Activated naive CD8-positive, alpha-beta T cell treated with anti-CD3 and anti-CD28 coated beads, Interleukin-2, amount 50 U/mL, for 24 hours (primary cell): Measurements from ENCODE around the gene CCDC178.
"Not testable (repeated sequence)": the region's sequence is repeated elsewhere in the genome, so short reads cannot be mapped to it uniquely, and the experiment has no call there.

Experiments used
- ATAC-seq: fragments of 150-1000 bp; cut with Tn5 transposase; one replicate; pipeline ENCODE4 v1.10.0; 2021
- DNase-seq: peaks from one replicate; pipeline ENCODE4 v3.0.0; 2021
- H3K27ac Mint-ChIP-seq: one replicate; pipeline ENCODE4 v1.8.0; 2021; ENCODE audit warnings: mild to moderate bottlenecking, mixed read lengths
- H3K27me3 Mint-ChIP-seq: one replicate; pipeline ENCODE4 v1.8.0; 2021; ENCODE audit warnings: mixed read lengths
- H3K36me3 Mint-ChIP-seq: one replicate; pipeline ENCODE4 v1.8.0; 2021; ENCODE audit warnings: low read depth, mixed read lengths
- H3K4me1 Mint-ChIP-seq: one replicate; pipeline ENCODE4 v1.8.0; 2021; ENCODE audit warnings: mixed read lengths
- H3K4me3 Mint-ChIP-seq: one replicate; pipeline ENCODE4 v1.8.0; 2021; ENCODE audit warnings: mild to moderate bottlenecking, moderate library complexity, mixed read lengths
- H3K9me3 Mint-ChIP-seq: one replicate; pipeline ENCODE4 v1.8.0; 2021; ENCODE audit warnings: mixed read lengths

Gene CCDC178

DNA sequence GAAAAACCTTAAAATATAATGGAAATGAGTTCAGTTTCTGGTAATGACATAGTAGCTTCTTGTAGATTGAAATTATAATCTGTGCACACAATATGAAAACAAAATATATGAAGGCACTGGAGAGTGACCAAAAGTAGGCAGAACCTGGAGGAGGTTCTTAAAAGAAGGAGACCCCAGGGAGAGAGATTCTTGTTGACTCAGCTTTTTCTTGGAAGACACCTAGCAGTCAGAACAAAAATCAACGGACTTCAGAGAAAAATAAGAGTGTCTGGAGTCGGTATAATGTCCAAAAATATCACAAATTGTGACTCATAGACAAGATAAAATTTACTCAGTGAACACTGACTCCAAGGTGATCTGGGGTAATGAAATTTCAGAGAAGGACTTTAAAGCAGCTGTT is 286.5 kb downstream of the CCDC178 start:
- no peak overlapping the region for H3K27ac Mint-ChIP-seq
- no peak for ATAC-seq
- H3K36me3 Mint-ChIP-seq: no peaks in the 10 kb centered on the region
- H3K9me3 Mint-ChIP-seq: peaks cover 12% of the 10 kb centered on the region
- DNase-seq: no peak
- H3K4me3 Mint-ChIP-seq: no peak overlapping the region
- no peaks in the 10 kb centered on the region for H3K27me3 Mint-ChIP-seq
- no peaks in the 10 kb centered on the region for H3K4me1 Mint-ChIP-seq

- no peaks in the 10 kb centered on the region for H3K27me3 Mint-ChIP-seq
- no peak overlapping the region for H3K4me3 Mint-ChIP-seq
- peaks cover 12% of the 10 kb centered on the region for H3K9me3 Mint-ChIP-seq
- no peaks in the 10 kb centered on the region for H3K36me3 Mint-ChIP-seq
- ATAC-seq: no peak
- no peaks in the 10 kb centered on the region for H3K4me1 Mint-ChIP-seq
- H3K27ac Mint-ChIP-seq: no peak overlapping the region
- no peak for DNase-seq
These were observed 288.1 kb downstream of the CCDC178 start for GRCh38 chr18:33152376-33152775.

GRCh38 chr18:33147811-33148210 is 292.7 kb downstream of the CCDC178 start:
- not testable (repeated sequence) for ATAC-seq, H3K4me1 Mint-ChIP-seq, H3K4me3 Mint-ChIP-seq, H3K36me3 Mint-ChIP-seq, DNase-seq, H3K27me3 Mint-ChIP-seq, H3K27ac Mint-ChIP-seq
- H3K9me3 Mint-ChIP-seq: peaks cover 12% of the 10 kb centered on the region

GRCh38 chr18:33146014-33146413 is 294.5 kb downstream of the CCDC178 start:
- no peaks in the 10 kb centered on the region for H3K36me3 Mint-ChIP-seq
- H3K9me3 Mint-ChIP-seq: peaks cover 13% of the 10 kb centered on the region
- no peaks in the 10 kb centered on the region for H3K4me1 Mint-ChIP-seq
- ATAC-seq (no peak), DNase-seq (no peak)
- no peaks in the 10 kb centered on the region for H3K27me3 Mint-ChIP-seq
- H3K4me3 Mint-ChIP-seq: no peak overlapping the region
- H3K27ac Mint-ChIP-seq: no peak overlapping the region

GRCh38 chr18:33135951-33136660 is 304.4 kb downstream of the CCDC178 start:
- Mint-ChIP-seq H3K36me3 (no peaks in the 10 kb centered on the region), H3K27me3 (no peaks in the 10 kb centered on the region), H3K4me3 (no peak overlapping the region), H3K27ac (no peak overlapping the region), H3K4me1 (no peaks in the 10 kb centered on the region), H3K9me3 (peaks cover 22% of the 10 kb centered on the region)
- ATAC-seq (no peak), DNase-seq (no peak)

- H3K36me3 Mint-ChIP-seq: no peaks in the 10 kb centered on the region
- H3K9me3 Mint-ChIP-seq: peaks cover 4% of the 10 kb centered on the region
- H3K4me1 Mint-ChIP-seq: no peaks in the 10 kb centered on the region
- ATAC-seq (no peak), DNase-seq (no peak)
- no peaks in the 10 kb centered on the region for H3K27me3 Mint-ChIP-seq
- H3K4me3 Mint-ChIP-seq: no peak overlapping the region
- H3K27ac Mint-ChIP-seq: no peak overlapping the region
These were observed 307.9 kb downstream of the CCDC178 start for GRCh38 chr18:33132657-33133056.

DNA sequence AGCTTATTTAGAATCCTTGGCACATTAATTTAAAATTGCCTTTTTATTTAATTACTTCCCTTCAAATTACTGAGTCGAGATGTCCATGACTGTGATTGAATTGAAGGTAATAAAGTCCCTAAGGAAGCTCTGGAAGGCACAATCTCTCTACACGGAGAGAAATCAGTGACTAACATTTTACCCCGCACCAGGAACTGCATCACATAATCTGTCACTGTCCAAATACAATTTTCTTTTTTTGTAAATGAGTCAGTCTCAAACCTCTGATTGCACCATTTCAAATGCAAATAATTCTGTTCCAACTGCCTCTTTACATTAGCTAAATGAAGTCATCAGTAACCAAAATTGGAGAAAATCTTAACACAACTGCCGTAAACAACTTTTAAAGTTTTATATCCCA is 311.9 kb downstream of the CCDC178 start:
- ATAC-seq (no peak), DNase-seq (no peak)
- H3K27ac Mint-ChIP-seq: no peak overlapping the region
- H3K27me3 Mint-ChIP-seq: no peaks in the 10 kb centered on the region
- H3K4me3 Mint-ChIP-seq: no peak overlapping the region
- no peaks in the 10 kb centered on the region for H3K9me3 Mint-ChIP-seq
- H3K4me1 Mint-ChIP-seq: no peaks in the 10 kb centered on the region
- H3K36me3 Mint-ChIP-seq: no peaks in the 10 kb centered on the region

- Mint-ChIP-seq H3K27ac (no peak overlapping the region), H3K9me3 (peaks cover 3% of the 10 kb centered on the region), H3K27me3 (no peaks in the 10 kb centered on the region), H3K4me1 (no peaks in the 10 kb centered on the region), H3K4me3 (no peak overlapping the region), H3K36me3 (no peaks in the 10 kb centered on the region)
- DNase-seq: no peak
- ATAC-seq: no peak
These were observed 316.5 kb downstream of the CCDC178 start for GRCh38 chr18:33123862-33124518.

GRCh38 chr18:33116376-33116775 is 324.1 kb downstream of the CCDC178 start:
- Mint-ChIP-seq H3K27ac (no peak overlapping the region), H3K9me3 (peaks cover 8% of the 10 kb centered on the region), H3K4me3 (no peak overlapping the region), H3K27me3 (no peaks in the 10 kb centered on the region), H3K4me1 (no peaks in the 10 kb centered on the region), H3K36me3 (no peaks in the 10 kb centered on the region)
- ATAC-seq (no peak), DNase-seq (no peak)

GRCh38 chr18:33115917-33116316 is 324.6 kb downstream of the CCDC178 start:
- Mint-ChIP-seq H3K27me3 (no peaks in the 10 kb centered on the region), H3K36me3 (no peaks in the 10 kb centered on the region), H3K4me3 (no peak overlapping the region), H3K27ac (no peak overlapping the region), H3K9me3 (peaks cover 8% of the 10 kb centered on the region), H3K4me1 (no peaks in the 10 kb centered on the region)
- DNase-seq: no peak
- no peak for ATAC-seq

- H3K4me1 Mint-ChIP-seq: no peaks in the 10 kb centered on the region
- ATAC-seq (no peak), DNase-seq (no peak)
- no peak overlapping the region for H3K27ac Mint-ChIP-seq
- no peak overlapping the region for H3K4me3 Mint-ChIP-seq
- peaks cover 8% of the 10 kb centered on the region for H3K9me3 Mint-ChIP-seq
- H3K36me3 Mint-ChIP-seq: no peaks in the 10 kb centered on the region
- no peaks in the 10 kb centered on the region for H3K27me3 Mint-ChIP-seq
These were observed 325.0 kb downstream of the CCDC178 start for GRCh38 chr18:33115476-33115875.

DNA sequence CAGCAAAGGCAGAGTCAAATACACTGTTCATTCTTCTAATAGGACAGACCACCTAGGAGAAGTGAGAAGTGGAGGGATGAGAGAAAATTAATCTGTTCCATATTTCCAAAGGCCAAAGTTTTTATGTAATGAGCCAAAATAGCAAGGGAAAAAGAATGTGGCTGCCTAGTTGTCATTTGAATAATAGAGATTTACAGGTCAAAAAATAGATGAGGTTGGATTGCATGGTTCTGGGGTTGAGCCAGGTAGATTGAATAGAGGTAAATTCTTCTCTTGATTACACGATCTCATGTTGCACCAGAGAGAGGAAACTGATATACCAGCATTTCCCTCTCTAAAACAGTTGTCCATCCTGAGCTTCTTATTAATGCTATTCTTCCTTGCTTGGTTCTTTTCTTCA is 325.8 kb downstream of the CCDC178 start:
- Mint-ChIP-seq H3K4me3 (no peak overlapping the region), H3K27ac (no peak overlapping the region), H3K4me1 (no peaks in the 10 kb centered on the region), H3K9me3 (peaks cover 8% of the 10 kb centered on the region), H3K27me3 (no peaks in the 10 kb centered on the region), H3K36me3 (no peaks in the 10 kb centered on the region)
- DNase-seq (no peak), ATAC-seq (no peak)

DNA sequence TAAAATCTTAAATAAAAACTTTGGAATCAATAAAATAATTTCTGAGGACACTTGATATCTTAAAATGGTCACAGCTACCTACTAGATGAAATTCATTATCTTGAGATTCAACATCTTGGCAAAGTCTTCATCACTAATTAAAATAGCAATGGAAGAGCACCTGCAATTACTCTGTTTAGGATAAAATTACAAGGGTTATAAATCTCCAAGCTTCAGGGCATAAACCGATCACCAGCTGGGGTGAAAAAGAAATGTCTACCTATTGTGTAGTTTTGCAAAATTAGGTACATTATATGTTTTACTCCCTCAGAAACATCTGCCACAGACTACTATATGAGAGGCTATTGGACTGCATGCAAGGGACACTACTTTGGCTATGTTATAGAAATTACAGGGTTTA is 327.1 kb downstream of the CCDC178 start:
- no peak for DNase-seq
- Mint-ChIP-seq H3K27me3 (no peaks in the 10 kb centered on the region), H3K36me3 (no peaks in the 10 kb centered on the region), H3K4me3 (no peak overlapping the region), H3K9me3 (peaks cover 7% of the 10 kb centered on the region), H3K27ac (no peak overlapping the region), H3K4me1 (no peaks in the 10 kb centered on the region)
- ATAC-seq: no peak

- H3K27me3 Mint-ChIP-seq: no peaks in the 10 kb centered on the region
- DNase-seq: no peak
- peaks cover 5% of the 10 kb centered on the region for H3K9me3 Mint-ChIP-seq
- H3K4me1 Mint-ChIP-seq: no peaks in the 10 kb centered on the region
- H3K27ac Mint-ChIP-seq: no peak overlapping the region
- no peak for ATAC-seq
- H3K36me3 Mint-ChIP-seq: no peaks in the 10 kb centered on the region
- no peak overlapping the region for H3K4me3 Mint-ChIP-seq
These were observed 333.0 kb downstream of the CCDC178 start for GRCh38 chr18:33107511-33107910.

DNA sequence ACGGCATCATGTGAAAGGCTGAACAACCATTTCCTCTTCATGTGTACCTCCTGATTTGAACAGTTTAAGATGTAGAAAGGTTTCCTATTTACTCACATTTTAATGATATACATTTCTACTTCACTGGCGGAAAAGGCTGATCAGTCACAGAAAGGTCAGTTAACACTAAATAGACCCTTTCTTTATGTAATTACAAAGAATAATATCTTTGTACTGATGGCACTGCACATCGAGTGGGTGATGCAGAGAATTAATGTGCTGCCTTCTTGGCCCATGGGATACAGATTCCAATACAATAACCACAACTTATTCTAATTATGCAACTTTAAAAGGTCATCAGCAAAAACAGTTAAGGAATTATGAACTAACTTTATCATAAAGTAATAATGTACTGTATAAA is 339.2 kb downstream of the CCDC178 start:
- no peaks in the 10 kb centered on the region for H3K4me1 Mint-ChIP-seq
- H3K27ac Mint-ChIP-seq: no peak overlapping the region
- no peak for ATAC-seq

More for the DNA sequence above, 339.2 kb downstream of the CCDC178 start:
- no peak for DNase-seq
- H3K9me3 Mint-ChIP-seq: no peaks in the 10 kb centered on the region
- H3K36me3 Mint-ChIP-seq: no peaks in the 10 kb centered on the region
- no peaks in the 10 kb centered on the region for H3K27me3 Mint-ChIP-seq
- no peak overlapping the region for H3K4me3 Mint-ChIP-seq
